Ureter (tissue), 1 donor: Measurements from ENCODE around the gene FBXW8. TPM values are rescaled to one million over a fixed set of nuclear protein-coding genes. Genes with fewer than 3 reads are reported as not detected.

Experiments used
- DNase-seq: peaks from one replicate; pipeline ENCODE4 v3.0.0-alpha.2; 2020; ENCODE audit warnings: low spot score
- total RNA-seq: library from RNA; stranded (reverse); gene quantifications from one replicate; pipeline ENCODE4 v1.2.4, GENCODE V29; 2023
- donor health status: DM: yes; HTN: yes; CAD: no.

The FBXW8 gene
- total RNA-seq, 1 donor from 2014 or later, result 32.0 TPM

DNA sequence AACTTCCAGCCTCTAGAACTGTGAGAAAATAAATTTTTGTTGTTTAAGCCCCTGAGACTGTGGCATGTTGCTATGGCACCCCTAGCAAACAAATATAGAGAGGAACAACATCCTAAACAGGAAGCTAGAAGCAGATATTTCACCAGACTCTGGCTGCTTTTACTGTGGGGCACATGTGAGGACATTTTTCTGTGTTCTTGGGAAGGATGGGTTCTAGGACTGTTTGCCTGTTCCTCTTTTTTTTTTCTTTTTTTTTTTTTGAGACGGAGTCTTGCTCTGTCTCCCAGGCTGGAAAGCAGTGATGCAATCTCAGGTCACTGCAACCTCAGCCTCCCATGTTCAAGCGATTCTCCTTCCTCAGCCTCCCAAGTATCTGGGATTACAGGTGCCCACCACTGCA lies 25.3 kb upstream of the FBXW8 start:
- DNase-seq, result no peak

DNA sequence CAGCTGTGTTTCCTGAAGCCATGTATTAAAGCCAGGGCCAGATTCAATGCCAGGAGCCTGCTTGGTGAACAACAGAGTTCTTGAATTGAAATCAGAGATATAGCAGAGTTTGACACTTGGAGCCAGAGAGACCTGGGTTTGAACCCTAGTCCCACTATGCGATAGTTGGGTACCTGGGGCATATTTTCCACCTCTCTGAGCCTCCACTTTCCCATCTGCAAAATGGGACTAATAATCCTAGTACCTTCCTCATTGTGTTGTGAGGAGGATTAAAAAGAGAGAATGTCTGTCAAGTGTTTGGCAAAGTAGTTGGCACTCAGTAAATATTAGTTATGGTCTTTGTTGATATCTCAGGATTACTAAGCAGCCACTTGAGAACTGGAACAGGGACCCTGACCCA lies 23.5 kb upstream of the FBXW8 start:
- no peak for DNase-seq

DNA sequence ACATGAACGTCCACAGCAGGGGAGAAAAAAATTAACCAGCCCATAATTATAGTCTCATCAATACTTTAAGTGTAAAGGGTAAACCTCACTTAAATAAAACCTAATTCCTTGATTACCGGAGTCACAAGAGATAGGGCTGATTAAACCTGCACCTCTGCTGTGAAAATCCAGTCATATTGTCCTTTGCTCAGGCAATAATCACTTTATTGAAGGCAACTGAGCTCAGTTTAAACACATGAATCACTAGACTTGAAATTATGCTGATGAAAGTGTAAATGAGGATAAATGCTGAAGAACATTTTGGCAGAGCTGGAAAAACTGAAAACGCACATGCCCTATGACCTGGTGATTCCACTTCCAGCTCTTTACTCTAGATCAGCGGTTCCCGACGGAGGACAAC lies 22.9 kb upstream of the FBXW8 start:
- no peak for DNase-seq

DNA sequence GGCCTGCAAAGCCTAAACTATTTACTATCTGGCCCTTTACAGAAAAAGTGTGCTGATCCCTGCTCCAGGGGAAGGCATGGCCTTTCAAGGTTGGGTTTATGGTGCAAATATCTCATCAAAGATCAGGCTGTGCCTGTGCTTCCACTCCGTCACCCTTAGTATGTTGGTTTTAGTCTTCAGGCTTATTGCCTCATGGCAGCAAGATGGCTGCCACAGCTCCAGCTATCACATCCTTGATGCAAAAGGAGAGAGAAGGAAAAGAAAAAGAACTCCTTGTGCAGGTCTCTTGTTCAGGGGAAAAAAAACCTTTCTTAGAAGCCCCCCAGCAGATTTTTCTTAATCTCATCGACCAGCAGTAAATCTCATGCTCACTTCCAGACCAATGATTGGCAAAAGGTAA lies 20.4 kb upstream of the FBXW8 start:
- DNase-seq, result no peak

DNA sequence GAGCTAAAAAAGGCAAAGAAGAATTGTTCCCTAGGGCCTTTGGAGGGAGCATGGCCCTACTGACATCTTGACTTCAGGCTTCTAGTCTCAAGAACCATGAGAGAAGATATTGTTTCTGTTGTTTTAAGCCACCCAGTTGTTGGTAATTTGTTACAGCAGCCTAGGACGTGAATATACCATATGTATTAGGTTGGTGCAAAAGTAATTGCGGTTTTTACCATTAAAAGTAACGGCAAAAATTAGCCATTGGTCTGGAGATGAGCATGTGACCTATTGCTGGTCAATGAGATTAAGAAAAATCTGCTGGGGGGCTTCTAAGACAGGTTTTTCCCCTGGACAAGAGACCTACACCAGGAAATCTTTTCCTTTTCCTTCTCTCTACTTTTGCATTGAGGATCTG lies 19.7 kb upstream of the FBXW8 start:
- DNase-seq, result no peak

DNA sequence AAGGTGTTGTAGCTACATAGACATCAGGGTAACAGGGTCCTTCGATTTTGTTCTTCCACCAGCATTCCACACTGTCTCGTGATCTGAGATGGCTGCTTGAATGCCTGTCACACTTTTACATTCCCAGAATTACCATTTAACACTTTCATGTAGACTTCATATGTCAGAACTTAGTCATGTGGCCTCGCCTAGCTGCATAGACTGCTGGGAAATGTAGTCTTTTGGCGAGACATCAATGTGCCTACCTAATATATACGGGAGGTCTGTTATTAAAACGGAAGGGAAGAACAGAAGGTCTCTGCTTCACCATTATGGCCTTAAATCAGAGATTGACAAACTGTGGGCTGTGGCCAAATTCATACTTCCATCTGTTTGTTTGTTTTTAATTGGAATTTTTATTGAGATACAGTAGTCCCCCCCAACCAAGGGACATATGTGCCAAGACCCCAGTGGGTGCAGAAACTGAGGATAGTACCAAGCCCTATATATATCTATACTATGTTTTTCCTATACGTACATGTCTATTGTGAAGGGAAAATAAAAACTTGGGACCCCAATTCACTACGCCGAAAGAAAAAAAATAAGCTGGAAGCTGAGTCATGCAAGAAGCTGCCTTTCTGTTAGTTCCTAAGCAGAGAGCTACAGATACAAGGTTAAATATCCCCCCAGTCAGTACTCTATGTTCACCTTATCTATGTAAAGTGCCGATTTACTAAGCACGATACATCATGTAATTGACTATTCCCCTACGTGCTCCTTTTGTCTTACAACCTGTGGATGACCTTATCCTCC lies 18.2 kb upstream of the FBXW8 start:
- no peak for DNase-seq

DNA sequence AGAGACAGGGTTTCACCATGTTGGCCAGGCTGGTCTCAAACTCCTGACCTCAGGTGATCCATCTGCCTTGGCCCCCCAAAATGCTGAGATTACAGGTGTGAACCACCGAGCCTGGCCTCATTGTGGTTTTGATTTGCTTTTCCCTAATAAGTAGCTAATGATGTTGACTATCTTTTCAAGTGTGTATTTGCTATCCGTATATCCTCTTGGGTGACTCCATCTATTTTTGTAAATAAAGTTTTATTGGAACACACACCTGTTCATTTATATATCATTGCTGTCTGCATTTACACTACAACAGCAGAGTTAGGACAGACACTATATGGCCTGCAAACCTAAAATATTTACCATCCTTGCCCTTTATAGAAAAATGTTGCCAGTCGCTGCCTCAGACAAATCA lies 15.8 kb upstream of the FBXW8 start:
- DNase-seq, result no peak

DNA sequence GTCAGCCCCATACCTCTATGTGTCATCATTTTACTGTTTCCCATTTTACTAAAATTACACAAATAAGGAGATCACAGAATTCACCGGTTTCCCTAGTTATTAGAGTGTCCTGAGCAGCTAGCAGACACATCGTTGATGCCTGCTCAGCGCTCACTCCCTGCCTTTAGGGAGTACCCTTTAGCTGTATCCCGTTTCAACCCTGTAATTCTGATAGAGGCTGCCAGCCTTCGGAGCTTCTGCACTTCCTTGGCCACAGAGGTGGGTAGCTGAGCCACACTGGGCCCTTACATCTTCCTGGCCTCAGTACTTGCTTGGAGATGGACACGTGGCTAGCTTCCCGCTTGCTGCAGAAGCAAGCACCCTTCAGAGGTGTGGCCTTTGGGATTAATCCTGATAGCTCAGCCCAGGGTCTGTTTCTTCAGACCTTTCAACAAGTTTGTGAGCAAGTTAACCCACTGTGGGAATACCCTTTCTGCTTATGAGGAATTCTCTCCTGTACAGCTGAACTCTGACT lies 14.3 kb upstream of the FBXW8 start:
- DNase-seq, result no peak

DNA sequence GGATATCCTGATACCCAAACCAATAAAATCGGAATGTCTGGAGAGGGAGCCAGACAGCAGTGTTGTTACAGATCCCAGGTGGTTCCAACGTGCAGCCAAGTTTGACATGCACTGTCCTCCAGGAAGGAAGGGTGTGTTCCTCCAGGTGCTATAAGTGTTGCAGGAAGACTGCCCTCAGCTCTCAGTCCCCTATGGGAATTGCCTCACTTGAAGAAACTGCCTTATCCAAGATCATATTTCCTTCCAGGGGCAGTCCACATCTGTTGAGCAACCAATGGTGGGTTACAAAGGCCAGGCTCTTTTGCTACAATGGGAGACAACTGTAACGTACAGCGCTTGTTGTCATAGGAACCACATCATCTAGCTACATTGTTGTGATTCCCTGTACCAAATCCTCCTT lies 13.3 kb upstream of the FBXW8 start:
- DNase-seq, result no peak

DNA sequence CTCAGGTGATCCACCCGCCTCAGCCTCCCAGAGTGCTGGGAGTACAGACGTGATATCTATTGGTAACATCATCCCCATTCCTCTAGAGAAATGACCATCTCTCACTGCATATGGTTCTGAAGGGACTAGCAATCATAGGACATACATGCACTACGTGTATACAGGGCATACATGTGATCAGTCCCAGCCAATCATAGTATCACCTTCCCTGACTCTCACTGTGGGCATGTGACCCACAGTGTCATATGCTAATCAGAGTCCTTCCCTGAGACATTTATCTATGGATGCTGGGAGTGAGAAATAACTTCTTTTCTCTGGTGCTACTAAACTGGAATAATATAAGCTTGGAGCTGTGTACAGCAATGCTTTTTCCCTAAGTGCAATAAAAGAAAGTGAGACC lies 12.1 kb upstream of the FBXW8 start:
- no peak for DNase-seq

DNA sequence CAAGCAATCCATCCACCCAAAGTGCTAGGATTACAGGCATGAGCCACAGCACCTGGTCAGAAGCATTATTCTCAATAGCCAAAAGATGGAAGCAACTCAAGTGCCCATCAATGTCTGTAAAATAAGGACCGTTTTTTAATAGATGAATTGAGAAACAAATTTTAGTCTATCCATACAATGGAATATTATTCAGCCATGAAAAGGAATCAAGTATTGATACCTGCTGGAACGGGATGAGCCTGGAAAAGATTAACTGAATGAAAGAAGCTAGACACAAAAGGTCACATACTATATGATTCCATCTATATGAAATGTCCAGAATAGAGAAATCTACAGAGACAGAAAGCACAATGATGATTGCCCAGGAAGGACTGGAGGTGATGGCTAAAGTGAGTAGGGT lies 9.1 kb upstream of the FBXW8 start:
- no peak for DNase-seq

DNA sequence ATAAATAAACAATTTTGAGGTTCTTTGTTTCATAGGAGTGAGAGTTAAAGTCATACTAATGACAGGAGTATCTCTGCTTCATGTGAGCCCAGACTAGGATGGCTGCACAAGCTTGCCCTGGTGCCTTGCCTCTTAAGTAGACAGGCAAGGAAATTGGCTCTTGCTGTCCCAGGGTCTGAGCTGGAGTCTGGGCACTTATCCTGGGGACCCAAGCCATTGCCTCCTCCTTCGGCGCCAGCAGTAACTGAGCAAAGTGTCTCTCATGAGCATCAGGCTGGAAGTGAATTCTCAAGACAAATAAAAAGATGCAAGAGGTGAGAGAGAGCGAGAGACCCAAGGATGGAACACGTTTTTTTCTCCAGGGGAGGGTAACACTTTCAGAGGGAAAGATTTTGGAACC lies 6.9 kb upstream of the FBXW8 start:
- no peak for DNase-seq

DNA sequence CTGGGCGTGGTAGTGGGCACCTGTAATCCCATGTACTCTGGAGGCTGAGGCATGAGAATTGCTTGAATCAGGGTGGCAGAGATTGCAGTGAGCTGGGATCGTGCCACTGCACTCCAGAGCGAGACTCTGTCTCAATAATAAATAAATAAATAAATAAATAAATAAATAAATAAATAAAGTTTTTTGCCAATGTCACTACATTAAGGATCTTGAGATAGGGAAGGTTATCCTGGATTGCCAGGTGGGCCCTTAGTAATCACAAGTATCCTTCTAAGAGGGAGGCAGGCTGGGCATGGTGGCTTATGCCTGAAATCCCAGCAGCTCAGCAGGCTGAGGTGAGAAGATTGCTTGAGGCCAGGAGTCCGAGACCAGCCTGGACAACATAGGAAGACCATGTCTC lies 4.5 kb upstream of the FBXW8 start:
- DNase-seq, result no peak

DNA sequence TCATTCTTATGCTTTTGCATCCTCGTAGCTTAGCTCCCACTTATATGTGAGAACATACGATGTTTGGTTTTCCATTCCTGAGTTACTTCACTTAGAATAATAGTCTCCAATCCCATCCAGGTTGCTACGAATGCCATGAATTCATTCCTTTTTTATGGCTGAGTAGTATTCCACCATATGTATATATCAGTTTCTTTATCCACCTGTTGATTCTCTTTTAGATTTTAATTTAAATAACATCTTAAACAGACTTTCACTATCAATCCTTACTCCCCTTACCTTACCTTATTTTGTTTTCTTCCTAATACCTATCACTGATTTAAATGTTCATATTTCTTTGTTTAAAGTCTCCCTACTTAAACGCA lies 488 bp upstream of the FBXW8 start:
- DNase-seq, result no peak

DNA sequence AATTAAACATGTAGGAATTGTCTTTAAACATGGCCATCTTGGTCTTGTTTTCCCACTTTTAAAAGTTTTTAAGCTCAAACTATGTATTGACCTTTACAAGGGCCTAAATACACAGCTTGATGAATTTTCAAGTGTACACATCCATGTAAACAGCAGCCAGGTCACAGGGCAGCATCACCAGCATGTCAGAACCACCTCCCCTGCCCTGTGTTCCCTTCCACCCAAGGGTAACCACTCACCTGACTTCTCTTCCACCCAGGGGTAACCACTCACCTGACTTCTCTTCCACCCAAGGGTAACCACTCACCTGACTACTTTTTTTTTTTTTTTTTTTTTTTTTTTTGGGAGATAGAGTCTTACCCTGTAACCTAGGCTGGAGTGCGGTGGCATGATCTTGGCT lies 4.6 kb downstream of the FBXW8 start:
- no peak for DNase-seq

DNA sequence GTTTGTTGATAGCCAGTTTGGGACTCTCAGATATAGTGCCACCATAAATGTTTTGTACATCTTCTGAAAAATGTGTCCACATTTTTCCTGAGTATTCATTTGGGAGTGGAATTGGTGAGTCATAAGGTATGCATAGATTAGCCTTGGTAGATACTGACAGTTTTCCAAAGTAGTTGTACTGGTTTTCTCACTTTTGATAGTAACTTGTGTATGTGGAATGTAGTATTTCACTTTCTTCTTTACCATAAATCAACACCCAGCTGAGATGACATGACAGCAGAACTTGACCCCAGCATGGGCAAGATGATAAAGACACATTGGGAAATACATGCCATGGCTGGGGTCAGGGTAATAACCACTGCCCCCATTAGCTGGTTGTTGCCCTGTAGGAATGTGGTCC lies 5.4 kb downstream of the FBXW8 start:
- no peak for DNase-seq

DNA sequence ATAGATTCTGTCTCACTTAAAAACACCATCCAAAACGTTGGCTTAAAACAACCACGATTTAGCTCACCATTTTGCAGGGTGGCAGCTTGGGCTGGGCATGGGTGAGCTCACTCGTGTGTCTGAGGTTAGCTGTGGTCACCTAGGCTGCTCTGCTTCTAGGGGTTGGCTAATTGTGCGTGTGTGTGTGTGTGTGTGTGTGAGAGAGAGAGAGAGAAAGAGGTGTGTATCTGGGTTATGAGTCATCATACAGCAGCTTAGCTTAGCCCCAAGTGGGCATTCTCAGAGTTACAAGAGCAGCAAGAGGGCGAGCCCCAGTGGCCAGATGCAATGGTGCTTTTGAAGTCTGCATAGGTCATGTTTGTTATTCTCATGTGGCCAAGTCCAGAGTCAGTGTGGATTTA lies 6.0 kb downstream of the FBXW8 start:
- DNase-seq, result no peak

DNA sequence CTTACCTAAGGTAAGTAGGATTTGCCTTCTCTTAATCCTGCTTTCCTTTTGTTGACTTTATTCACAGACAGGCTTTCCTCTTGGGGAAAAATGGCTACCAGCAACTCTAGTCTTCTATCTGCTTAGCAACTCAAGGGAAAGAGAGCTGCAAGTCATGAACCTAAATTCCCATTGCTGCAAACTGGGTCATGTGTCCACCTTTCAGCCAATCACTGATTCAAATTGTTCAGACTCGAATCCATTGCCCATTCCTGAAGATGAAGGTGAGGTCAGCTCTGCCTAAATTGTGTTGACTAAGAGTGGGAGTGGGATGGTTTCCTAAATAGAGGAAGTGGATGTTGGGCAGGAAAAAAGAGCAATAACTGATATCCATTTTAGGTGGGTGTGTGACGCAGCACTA lies 7.7 kb downstream of the FBXW8 start:
- DNase-seq, result no peak

DNA sequence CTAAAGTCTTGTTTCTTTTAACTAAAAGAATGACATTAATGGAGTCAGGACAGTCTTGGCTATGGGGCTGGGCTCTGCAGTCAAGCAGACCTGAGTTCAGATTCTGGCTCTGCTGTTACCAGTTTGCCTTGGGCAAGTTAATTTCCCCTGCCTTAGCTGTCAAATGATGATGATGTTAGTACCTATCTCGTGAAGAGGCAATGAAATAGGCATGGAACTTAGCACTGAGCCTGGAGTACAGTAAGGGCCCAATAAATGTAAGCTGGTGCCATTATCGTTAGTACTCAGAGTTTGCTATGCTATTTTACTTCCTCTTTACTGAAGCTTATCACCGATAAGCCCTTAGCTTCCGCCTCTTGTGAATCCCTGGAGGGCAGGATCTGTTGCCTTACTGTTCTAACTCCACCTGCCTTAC lies 8.5 kb downstream of the FBXW8 start:
- no peak for DNase-seq

DNA sequence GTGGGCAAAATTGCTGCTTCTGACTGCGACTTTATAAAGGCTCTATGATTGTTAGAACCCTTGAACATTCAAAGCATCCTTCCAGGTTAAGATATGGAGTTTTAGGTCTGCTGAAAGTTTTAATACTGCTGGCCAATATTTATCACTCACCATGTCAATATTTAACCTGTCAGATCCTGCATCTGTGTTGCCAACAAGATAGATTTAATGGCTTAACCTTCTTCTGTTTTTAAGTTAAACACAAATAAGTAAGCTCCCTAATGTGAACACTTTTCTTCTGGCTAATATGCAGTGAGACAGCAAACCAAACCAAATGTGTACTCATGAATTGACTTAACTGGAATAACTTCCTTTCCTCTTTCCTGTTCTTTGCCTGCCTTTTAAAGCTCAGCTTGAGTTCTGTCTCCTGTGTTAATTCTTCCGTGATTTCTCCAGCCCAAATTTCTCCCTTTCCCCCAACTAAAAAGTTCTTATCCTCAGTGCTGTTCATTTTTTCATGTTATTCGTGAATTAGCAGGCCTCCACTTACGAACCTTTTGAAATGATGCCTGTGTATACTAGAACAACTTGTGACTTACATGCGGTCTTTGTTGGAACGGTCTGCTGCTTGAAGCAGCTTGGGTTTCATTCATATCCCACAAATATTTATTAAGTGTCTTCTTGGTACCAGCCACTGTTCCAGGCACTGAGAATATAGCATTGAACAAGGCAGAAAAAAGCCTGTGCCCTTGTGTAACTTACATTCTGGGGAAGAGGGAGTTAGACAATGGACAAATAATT lies 9.1 kb downstream of the FBXW8 start:
- DNase-seq, result no peak

DNA sequence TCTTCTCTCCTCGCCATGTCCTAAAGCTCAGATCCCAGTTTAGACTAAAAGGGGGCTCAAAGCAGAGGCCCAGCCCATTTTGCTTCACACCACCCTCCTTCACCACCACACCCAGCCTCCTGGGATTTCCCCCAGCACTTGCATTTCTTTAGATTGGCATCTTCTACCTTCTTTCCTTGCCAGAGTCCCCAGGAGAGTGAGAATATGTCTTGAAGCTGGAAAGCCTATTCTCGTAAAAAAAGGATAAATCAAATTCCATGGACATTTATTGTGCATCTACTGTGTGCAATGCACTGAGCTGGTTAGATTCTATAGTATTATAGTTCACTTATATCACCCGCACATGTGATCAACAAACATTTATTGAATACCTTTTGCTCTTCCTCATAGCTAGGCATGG lies 10.2 kb downstream of the FBXW8 start:
- DNase-seq, result no peak

DNA sequence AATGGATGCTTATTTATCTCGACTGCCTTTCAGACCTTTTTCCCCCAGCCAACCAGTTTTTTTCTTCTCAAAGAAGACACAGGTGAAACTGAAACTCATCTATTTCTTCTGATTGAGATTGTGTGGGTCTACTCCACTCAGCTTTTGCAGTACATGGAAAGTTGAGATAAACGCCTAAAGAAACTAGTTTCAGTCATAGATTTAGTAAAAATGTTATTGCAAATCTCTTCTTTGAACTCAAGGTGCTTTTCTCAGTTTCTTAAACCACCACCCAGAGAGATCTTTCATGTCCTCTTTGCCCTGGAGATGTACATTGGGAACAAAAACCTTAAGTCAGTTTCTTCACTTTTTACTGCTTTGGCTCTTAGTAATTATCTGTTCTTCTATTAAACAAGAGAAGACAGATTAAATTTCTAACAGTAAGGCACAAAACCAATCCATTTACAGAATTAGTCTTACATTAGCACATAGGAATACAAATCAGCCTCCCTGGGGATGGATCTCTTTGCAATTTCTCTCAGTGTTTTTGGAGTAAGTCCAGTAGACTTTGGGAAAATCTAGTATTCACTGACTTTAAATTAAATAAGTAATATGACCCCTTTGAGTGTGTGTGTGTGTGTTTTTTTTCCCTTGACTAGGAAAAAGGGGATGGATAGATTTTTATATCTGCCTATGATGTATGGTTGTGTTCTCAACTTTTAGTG lies 11.6 kb downstream of the FBXW8 start:
- no peak for DNase-seq
